Activated naive CD4-positive, alpha-beta T cell treated with anti-CD3 and anti-CD28 coated beads, Interleukin-2, amount 50 U/mL, for 72 hours (primary cell): ENCODE data around the gene LCP2. TPM values are rescaled to one million over a fixed set of nuclear protein-coding genes. Genes with fewer than 3 reads are reported as not detected.

Source experiments
- ATAC-seq, 2 donors: fragments of 150-1000 bp; cut with Tn5 transposase; 2 replicates each; pipeline ENCODE4 v1.10.0; 2021; ENCODE audit warnings: mild to moderate bottlenecking in 2 of 2, moderate library complexity in 2 of 2
- DNase-seq, 2 donors: peaks; one replicate each; pipeline ENCODE4 v3.0.0; 2021 to 2022; ENCODE audit warnings: low spot score in 2 of 2
- H3K27ac Mint-ChIP-seq, 2 donors: one replicate each; pipeline ENCODE4 v1.8.0; 2022; ENCODE audit warnings: mild to moderate bottlenecking in 2 of 2, mixed read lengths in 2 of 2
- H3K36me3 Mint-ChIP-seq, 2 donors: one replicate each; pipeline ENCODE4 v1.8.0; 2022; ENCODE audit warnings: mixed read lengths in 2 of 2
- H3K9me3 Mint-ChIP-seq, 2 donors: one replicate each; pipeline ENCODE4 v1.8.0; 2022; ENCODE audit warnings: mixed read lengths in 2 of 2
- total RNA-seq, 2 donors: library from RNA; stranded (reverse); gene quantifications; one replicate each; pipeline ENCODE4 v1.2.3, GENCODE V29; 2022

LCP2 gene
- total RNA-seq = 100 to 1,000 TPM; 173 to 194 TPM

- Mint-ChIP-seq H3K9me3 (no peaks in the 10 kb centered on the region), H3K27ac (peak within 1 kb of the TSS; percentile 99 to 100), H3K36me3 (peaks cover 46 to 52% of the 10 kb centered on the region in 2 donors)
- DNase-seq (no peak), ATAC-seq (peak; percentile 77 to 86)
Measured at GRCh38 chr5:170297589-170298462, at the start of gene LCP2. Gene LCP2, minus strand, starts transcription at chr5:170297777. Its CDS starts 166 bp downstream, at chr5:170297611.

GRCh38 chr5:170347022-170347567, 49.5 kb upstream of the LCP2 start:
- ATAC-seq = no peak
- H3K9me3 Mint-ChIP-seq = no peaks in the 10 kb centered on the region
- no peak overlapping the region for H3K27ac Mint-ChIP-seq

GRCh38 chr5:170345971-170346370, 48.4 kb upstream of the LCP2 start:
- DNase-seq (no peak), ATAC-seq (no peak)
- no peak overlapping the region for H3K27ac Mint-ChIP-seq
- H3K9me3 Mint-ChIP-seq = no peaks in the 10 kb centered on the region
- no peaks in the 10 kb centered on the region for H3K36me3 Mint-ChIP-seq

More at GRCh38 chr5:170347022-170347567, 49.5 kb upstream of the LCP2 start:
- DNase-seq = no peak
- H3K36me3 Mint-ChIP-seq = no peaks in the 10 kb centered on the region

- H3K36me3 Mint-ChIP-seq = no peaks in the 10 kb centered on the region
- H3K27ac Mint-ChIP-seq = no peak overlapping the region
- DNase-seq (no peak), ATAC-seq (no peak)
- no peaks in the 10 kb centered on the region for H3K9me3 Mint-ChIP-seq
Measured at GRCh38 chr5:170343177-170343576, 45.6 kb upstream of the LCP2 start.

- ATAC-seq = no peak
- Mint-ChIP-seq H3K36me3 (no peaks in the 10 kb centered on the region), H3K27ac (no peak overlapping the region), H3K9me3 (no peaks in the 10 kb centered on the region)
- no peak for DNase-seq
Measured at GRCh38 chr5:170342153-170342725, 44.7 kb upstream of the LCP2 start.

GRCh38 chr5:170341545-170341944, 44.0 kb upstream of the LCP2 start:
- no peaks in the 10 kb centered on the region for H3K36me3 Mint-ChIP-seq
- ATAC-seq = no peak

GRCh38 chr5:170339780-170340167, 42.2 kb upstream of the LCP2 start:
- H3K27ac Mint-ChIP-seq = no peak overlapping the region
- H3K36me3 Mint-ChIP-seq = no peaks in the 10 kb centered on the region
- H3K9me3 Mint-ChIP-seq = no peaks in the 10 kb centered on the region
- ATAC-seq = no peak
- no peak for DNase-seq

More at GRCh38 chr5:170341545-170341944, 44.0 kb upstream of the LCP2 start:
- Mint-ChIP-seq H3K27ac (no peak overlapping the region), H3K9me3 (no peaks in the 10 kb centered on the region)
- no peak for DNase-seq

- peak; percentile 78 to 84 for ATAC-seq
- DNase-seq = peak; percentile 57 to 69
- Mint-ChIP-seq H3K27ac (peak overlapping the region; percentile 25 to 48), H3K9me3 (no peaks in the 10 kb centered on the region), H3K36me3 (no peaks in the 10 kb centered on the region)
Measured at GRCh38 chr5:170338933-170339779, 41.6 kb upstream of the LCP2 start.

GRCh38 chr5:170338291-170338690, 40.7 kb upstream of the LCP2 start:
- H3K36me3 Mint-ChIP-seq = no peaks in the 10 kb centered on the region
- no peak for ATAC-seq
- H3K27ac Mint-ChIP-seq = no peak overlapping the region
- no peaks in the 10 kb centered on the region for H3K9me3 Mint-ChIP-seq
- DNase-seq = no peak

- H3K36me3 Mint-ChIP-seq = no peaks in the 10 kb centered on the region
- ATAC-seq = no peak
- DNase-seq = no peak
- H3K9me3 Mint-ChIP-seq = no peaks in the 10 kb centered on the region
- H3K27ac Mint-ChIP-seq = no peak overlapping the region
Measured at GRCh38 chr5:170337045-170337733, 39.6 kb upstream of the LCP2 start.

GRCh38 chr5:170336065-170336464, 38.5 kb upstream of the LCP2 start:
- no peak for ATAC-seq
- no peaks in the 10 kb centered on the region for H3K36me3 Mint-ChIP-seq
- no peak for DNase-seq

GRCh38 chr5:170334626-170335025, 37.0 kb upstream of the LCP2 start:
- peak overlapping the region in 1 of 2 donors; percentile 95 for H3K27ac Mint-ChIP-seq
- no peak for DNase-seq
- no peaks in the 10 kb centered on the region for H3K36me3 Mint-ChIP-seq
- no peak for ATAC-seq
- no peaks in the 10 kb centered on the region for H3K9me3 Mint-ChIP-seq

More at GRCh38 chr5:170336065-170336464, 38.5 kb upstream of the LCP2 start:
- H3K27ac Mint-ChIP-seq = peak overlapping the region in 1 of 2 donors; percentile 78
- H3K9me3 Mint-ChIP-seq = no peaks in the 10 kb centered on the region

GRCh38 chr5:170333161-170333910, 35.8 kb upstream of the LCP2 start:
- no peaks in the 10 kb centered on the region for H3K9me3 Mint-ChIP-seq
- ATAC-seq (peak; percentile 40 to 64), DNase-seq (peak; percentile 33 to 81)
- no peaks in the 10 kb centered on the region for H3K36me3 Mint-ChIP-seq
- peak overlapping the region in 1 of 2 donors; percentile 50 for H3K27ac Mint-ChIP-seq

GRCh38 chr5:170332058-170332457, 34.5 kb upstream of the LCP2 start:
- DNase-seq (no peak), ATAC-seq (no peak)
- Mint-ChIP-seq H3K36me3 (no peaks in the 10 kb centered on the region), H3K27ac (peak overlapping the region in 1 of 2 donors; percentile 96), H3K9me3 (no peaks in the 10 kb centered on the region)

GRCh38 chr5:170330568-170331054, 33.0 kb upstream of the LCP2 start:
- peak overlapping the region in 1 of 2 donors; percentile 96 for H3K27ac Mint-ChIP-seq
- no peaks in the 10 kb centered on the region for H3K36me3 Mint-ChIP-seq
- H3K9me3 Mint-ChIP-seq = no peaks in the 10 kb centered on the region
- ATAC-seq (no peak), DNase-seq (no peak)
